22Rv1 (cell line): ENCODE results near the gene FRMD8.

Experiments
- H3K27ac ChIP-seq: fragments of 450-650 bp; 2 replicates; pipeline ENCODE4 v1.5.1; 2017
- ZFX ChIP-seq: fragments of 450-650 bp; IDR thresholded peaks from 2 replicates; pipeline ENCODE4 v1.6.1; 2017; ENCODE audit warnings: antibody characterized with exemption, borderline replicate concordance
- TF ChIP-seq, protein P1 (sequence below): fragments of 450-650 bp; IDR thresholded peaks from 2 replicates; pipeline ENCODE4 v1.5.1; 2017; ENCODE audit warnings: mild to moderate bottlenecking

The FRMD8 gene

DNA sequence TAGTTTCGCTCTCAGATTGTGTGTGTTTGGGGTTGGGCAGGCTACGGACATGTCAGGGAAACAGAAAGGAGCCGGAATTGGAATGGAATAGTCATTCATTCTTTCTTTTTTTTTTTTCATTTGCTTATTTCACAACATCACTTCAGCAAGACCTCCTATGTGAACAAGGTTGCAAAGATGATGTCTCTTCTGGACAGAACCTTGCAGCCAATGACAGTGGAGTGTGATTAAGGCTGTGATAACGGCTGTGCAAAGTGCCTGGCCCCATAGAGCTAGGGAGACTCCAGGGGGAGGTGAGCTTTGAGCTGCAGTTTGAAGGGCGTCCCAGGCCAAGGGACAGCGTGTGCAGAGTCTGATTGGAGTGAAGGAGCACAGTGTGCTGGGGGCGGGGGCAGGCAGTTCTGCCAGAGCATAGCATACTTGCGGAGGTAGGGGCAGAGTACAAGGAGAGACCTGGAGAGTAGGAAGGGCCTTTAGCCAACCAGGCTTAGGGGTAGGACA is 28.5 kb upstream of the FRMD8 start:
- no peak for TF ChIP-seq ZFX
- TF ChIP-seq, protein P1, sequence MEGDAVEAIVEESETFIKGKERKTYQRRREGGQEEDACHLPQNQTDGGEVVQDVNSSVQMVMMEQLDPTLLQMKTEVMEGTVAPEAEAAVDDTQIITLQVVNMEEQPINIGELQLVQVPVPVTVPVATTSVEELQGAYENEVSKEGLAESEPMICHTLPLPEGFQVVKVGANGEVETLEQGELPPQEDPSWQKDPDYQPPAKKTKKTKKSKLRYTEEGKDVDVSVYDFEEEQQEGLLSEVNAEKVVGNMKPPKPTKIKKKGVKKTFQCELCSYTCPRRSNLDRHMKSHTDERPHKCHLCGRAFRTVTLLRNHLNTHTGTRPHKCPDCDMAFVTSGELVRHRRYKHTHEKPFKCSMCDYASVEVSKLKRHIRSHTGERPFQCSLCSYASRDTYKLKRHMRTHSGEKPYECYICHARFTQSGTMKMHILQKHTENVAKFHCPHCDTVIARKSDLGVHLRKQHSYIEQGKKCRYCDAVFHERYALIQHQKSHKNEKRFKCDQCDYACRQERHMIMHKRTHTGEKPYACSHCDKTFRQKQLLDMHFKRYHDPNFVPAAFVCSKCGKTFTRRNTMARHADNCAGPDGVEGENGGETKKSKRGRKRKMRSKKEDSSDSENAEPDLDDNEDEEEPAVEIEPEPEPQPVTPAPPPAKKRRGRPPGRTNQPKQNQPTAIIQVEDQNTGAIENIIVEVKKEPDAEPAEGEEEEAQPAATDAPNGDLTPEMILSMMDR, result no peak

DNA sequence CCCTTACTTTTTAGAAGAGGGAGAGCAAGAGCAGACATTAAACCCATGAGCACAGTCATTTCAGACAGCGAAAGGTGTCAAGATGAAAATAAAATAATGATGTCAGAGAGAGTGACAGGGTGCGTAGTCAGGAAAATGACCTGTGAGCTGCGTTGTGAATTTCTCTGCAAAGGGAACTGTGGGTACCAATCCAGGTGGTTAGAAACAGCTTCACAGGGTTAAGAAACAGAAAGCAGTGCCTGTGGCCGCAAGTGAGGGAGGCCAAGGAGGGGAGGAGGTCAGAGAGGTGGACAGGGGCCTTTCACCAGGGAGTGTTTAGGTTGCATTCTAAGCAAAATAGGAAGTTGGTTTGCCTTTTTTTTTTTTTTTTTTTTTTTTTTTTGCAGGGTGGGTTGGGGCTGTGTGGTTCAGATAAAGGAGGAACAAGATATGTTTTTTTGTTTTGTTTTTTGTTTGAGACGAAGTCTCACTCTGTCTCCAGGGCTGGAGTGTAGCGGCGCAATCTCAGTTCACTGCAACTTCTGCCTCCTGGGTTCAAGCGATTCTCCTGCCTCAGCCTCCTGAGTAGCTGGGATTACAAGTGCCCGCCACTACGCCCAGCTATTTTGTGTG is 24.0 kb upstream of the FRMD8 start:
- H3K27ac ChIP-seq, result no peak overlapping the region
- TF ChIP-seq, protein P1, result no peak
- no peak for TF ChIP-seq ZFX

More for the DNA sequence above, 28.5 kb upstream of the FRMD8 start:
- H3K27ac ChIP-seq, result no peak overlapping the region

DNA sequence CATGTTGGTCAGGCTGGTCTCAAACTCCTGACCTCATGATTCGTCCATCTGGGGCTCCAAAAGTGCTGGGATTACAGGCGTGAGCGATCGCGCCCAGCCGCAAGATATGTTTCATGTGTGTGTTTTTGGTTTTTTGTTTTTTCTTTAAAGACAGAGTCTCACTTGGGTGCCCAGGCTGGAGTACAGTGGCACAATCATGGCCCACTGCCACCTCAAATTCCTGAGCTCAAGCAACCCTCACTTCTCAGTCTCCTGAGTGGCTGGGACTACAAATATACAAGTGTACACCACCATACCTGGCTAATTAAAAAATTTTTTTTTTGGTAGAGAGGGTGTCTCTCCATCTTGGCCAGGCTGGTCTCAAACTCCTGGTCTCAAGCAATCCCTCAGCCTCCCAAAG is 23.5 kb upstream of the FRMD8 start:
- TF ChIP-seq ZFX, result no peak
- TF ChIP-seq, protein P1, result no peak
- H3K27ac ChIP-seq, result no peak overlapping the region

DNA sequence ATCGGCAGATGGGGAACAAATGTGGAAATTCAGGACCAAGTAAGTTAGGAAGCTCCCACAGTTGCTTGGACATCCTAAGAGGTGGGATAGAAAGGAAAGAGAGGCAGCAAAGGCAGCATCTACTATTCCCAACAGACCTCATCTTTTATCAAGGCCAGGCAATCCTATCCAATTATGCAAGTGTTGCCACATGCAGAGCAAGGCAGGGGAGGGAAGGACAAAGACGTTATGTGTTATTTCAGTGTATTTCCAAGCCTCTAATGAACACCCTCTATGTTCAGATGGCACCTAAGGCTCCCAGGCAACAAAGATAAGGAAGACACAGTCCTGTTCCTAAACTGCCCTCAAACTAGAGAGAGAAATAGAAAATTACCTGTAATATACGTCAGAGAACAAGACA is 22.7 kb upstream of the FRMD8 start:
- no peak for TF ChIP-seq ZFX
- H3K27ac ChIP-seq, result no peak overlapping the region

DNA sequence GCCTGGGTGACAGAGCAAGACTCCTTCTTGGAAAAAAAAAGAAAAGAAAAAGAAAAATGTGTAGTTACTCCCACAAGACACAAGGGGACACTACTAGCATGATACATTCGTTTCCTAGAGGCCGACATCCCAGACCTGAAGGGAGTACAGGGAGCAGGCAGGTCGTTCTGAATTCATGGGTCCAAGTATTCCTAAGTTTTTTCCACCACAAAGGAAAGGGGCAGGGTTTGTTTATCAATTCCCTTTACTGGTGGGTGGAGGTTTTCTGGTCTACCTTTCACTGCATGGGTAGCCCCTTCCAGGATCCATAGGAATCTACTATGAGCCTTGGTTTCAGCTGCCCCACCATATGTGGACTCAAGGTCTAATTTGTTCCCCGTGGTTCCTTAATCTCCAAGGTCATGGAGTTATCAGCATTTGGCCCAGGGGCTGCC is 20.1 kb upstream of the FRMD8 start:
- H3K27ac ChIP-seq, result no peak overlapping the region
- no peak for TF ChIP-seq ZFX
- TF ChIP-seq, protein P1, result peak; percentile 84

DNA sequence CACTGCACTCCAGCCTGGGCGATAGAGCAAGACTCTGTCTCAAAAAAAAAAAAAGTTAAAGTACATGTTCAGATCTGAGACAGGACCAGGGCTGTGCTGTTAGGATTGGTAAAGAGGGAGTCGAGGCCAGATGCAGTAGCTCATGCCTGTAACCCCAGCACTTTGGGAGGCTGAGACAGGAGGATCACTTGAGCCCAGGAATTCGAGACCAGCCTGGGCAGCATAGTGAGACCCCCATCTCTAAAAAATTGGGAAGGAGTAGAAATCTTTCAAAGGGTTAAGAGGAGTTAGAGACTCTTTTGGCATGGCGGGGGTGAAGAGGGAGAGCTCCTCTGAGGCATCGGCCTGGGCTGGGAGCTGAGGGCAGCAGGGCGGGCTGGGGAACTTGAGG is 15.8 kb upstream of the FRMD8 start:
- no peak for TF ChIP-seq ZFX
- TF ChIP-seq, protein P1, result no peak
- peak overlapping the region; percentile 32; the same call in 1 of the 2 replicates for H3K27ac ChIP-seq

DNA sequence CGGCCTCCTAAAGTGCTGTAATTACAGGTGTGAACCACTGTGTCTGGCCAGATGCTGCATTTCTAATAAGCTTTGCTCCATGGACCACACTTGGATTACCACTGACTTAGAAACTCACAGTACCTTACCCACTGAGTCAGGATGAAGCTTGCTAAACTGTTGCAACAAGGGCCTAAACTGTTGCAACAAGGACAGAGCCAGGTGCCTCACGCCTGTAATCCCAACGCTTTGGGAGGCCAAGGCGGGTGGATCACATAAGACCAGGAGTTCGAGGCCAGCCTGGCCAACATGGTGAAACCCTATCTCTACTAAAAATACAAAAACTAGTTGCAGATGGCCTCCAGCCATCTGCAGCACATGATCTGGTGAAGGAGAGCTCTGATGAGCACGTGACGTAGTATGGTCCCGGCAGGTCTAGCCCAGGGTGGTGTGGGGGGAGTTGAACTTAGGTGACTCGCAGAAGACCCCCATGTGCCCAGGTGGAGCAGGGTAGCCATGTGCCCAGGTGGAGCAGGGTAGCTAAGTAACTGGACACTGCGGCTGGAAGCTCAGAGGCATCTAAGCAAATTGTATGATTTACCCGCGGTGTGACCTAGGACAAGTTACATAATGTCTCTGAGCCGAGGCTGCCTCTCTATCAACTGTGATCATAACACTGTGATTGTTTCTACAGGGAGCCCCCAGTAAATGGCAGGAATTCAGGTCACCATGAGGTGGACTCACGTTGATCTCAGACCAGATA is 12.4 kb upstream of the FRMD8 start:
- no peak overlapping the region for H3K27ac ChIP-seq
- TF ChIP-seq ZFX, result no peak

DNA sequence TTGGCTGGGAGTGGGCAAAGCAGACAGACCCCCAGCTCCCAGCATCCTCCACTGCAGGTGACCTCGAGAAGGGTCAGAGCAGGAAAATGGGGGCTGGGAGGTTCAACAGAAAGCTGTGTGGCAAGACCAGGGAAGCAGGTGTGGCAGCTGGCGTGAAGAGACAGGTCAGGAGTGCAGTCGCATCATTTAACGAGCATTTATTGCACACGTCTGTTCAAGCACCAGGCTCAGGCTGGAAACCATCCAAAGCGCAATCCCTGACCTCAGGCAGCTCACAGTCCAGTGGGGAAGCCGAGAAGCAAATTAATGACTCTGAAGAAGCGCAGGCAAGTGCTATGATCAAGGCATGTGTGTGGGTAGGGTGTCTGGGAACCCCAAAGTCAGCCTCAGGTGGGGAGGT is 11.4 kb upstream of the FRMD8 start:
- H3K27ac ChIP-seq, result no peak overlapping the region
- TF ChIP-seq, protein P1, result no peak
- TF ChIP-seq ZFX, result no peak
